Endodermal cell (in vitro differentiated cells): ENCODE data around the gene LARGE1. TPM values are rescaled to one million over a fixed set of nuclear protein-coding genes. Genes with fewer than 3 reads are reported as not detected.

ENCODE experiments used
- DNase-seq: peaks from one replicate; pipeline ENCODE4 v3.0.0-alpha.2; 2017
- H3K27ac ChIP-seq: 2 replicates; pipeline ENCODE4 v1.5.1; 2013; ENCODE audit warnings: mild to moderate bottlenecking, low read depth, low read length, moderate library complexity
- H3K27me3 ChIP-seq: 2 replicates; pipeline ENCODE4 v1.6.1; 2013; ENCODE audit warnings: mild to moderate bottlenecking, low read length, moderate library complexity; ENCODE audit not compliant: insufficient read depth, control insufficient read depth, poor library complexity, severe bottlenecking
- H3K36me3 ChIP-seq: 2 replicates; pipeline ENCODE4 v1.7.0; 2013; ENCODE audit warnings: mild to moderate bottlenecking, low read length, moderate library complexity; ENCODE audit not compliant: control insufficient read depth, insufficient read depth
- H3K4me1 ChIP-seq: one replicate; pipeline ENCODE4 v1.7.0; 2013; ENCODE audit warnings: low read length; ENCODE audit not compliant: control insufficient read depth, insufficient read depth
- H3K4me3 ChIP-seq: 2 replicates; pipeline ENCODE4 v1.5.1; 2013; ENCODE audit warnings: mild to moderate bottlenecking, low read length, moderate library complexity
- H3K9ac ChIP-seq: 2 replicates; pipeline ENCODE4 v1.6.1; 2013; ENCODE audit warnings: mild to moderate bottlenecking, low read length, moderate library complexity; ENCODE audit not compliant: poor library complexity, severe bottlenecking; ENCODE audit errors: extremely low read depth
- H3K9me3 ChIP-seq: 2 replicates; pipeline ENCODE4 v1.6.1; 2013; ENCODE audit warnings: mild to moderate bottlenecking, low read length, moderate library complexity; ENCODE audit not compliant: control insufficient read depth
- H3K27ac Mint-ChIP-seq: 2 replicates; pipeline ENCODE4 v1.8.0; 2020; ENCODE audit warnings: mixed read lengths
- H3K27me3 Mint-ChIP-seq: 2 replicates; pipeline ENCODE4 v1.8.0; 2021; ENCODE audit warnings: mild to moderate bottlenecking, mixed read lengths; ENCODE audit not compliant: insufficient read depth
- H3K36me3 Mint-ChIP-seq: 2 replicates; pipeline ENCODE4 v1.8.0; 2020; ENCODE audit warnings: low read depth, mixed read lengths
- H3K4me1 Mint-ChIP-seq: 2 replicates; pipeline ENCODE4 v1.8.0; 2020; ENCODE audit warnings: mixed read lengths
- H3K4me3 Mint-ChIP-seq: 2 replicates; pipeline ENCODE4 v1.8.0; 2020; ENCODE audit warnings: mild to moderate bottlenecking, moderate library complexity, mixed read lengths
- H3K9me3 Mint-ChIP-seq: 2 replicates; pipeline ENCODE4 v1.8.0; 2020; ENCODE audit warnings: mild to moderate bottlenecking, mixed read lengths
- WGBS, 2 experiments: methylation state at CpG; one replicate each; pipeline versions ENCODE4 v1.1.5 to v1.1.7; 2013; ENCODE audit warnings: missing lambda C conversion rate in 2 of 2, mixed read lengths in 1 of 2; ENCODE audit not compliant: insufficient coverage in 1 of 2, insufficient read length in 1 of 2; 5-methylcytosine and 5-hydroxymethylcytosine counted together
- total RNA-seq, 2 donors: library from RNA; stranded (reverse); fragmentation: NEBNext Ultra II Directional in 1 of 2; extraction: Animal tissue kit (Norgen Biotek cat#: 25700) in 1 of 2; gene quantifications; 2 replicates in 1 of 2; 3 replicates in 1 of 2; pipeline ENCODE4 v1.2.1, GENCODE V29; 2021
- TF ChIP-seq, protein P1 (sequence below): fragments of 200-600 bp; sonication (generic); conservative IDR thresholded peaks from 2 replicates; pipeline ENCODE4 v1.5.0; 2021; ENCODE audit warnings: antibody characterized with exemption, mild to moderate bottlenecking

Gene LARGE1
- total RNA-seq, 2 donors from 2014 or later, result 17.5 to 24.3 TPM

GRCh38 chr22:33357981-33358399, 562.3 kb downstream of the LARGE1 start:
- WGBS, 2 experiments, result 96 to 100% methylated on average over 3 to 4 of the region's 4 CpGs

GRCh38 chr22:33354928-33355327, 565.3 kb downstream of the LARGE1 start:
- no peak overlapping the region for H3K4me3 Mint-ChIP-seq

More at GRCh38 chr22:33357981-33358399, 562.3 kb downstream of the LARGE1 start:
- Histone ChIP-seq H3K4me1 (no peaks in the 10 kb centered on the region), H3K27me3 (no peaks in the 10 kb centered on the region), H3K9me3 (no peaks in the 10 kb centered on the region), H3K9ac (no peak overlapping the region), H3K4me3 (no peak overlapping the region), H3K27ac (no peak overlapping the region), H3K36me3 (no peaks in the 10 kb centered on the region)
- peaks cover 3% of the 10 kb centered on the region for H3K9me3 Mint-ChIP-seq
- H3K36me3 Mint-ChIP-seq, result peaks cover 5% of the 10 kb centered on the region
- peaks cover 1% of the 10 kb centered on the region for H3K27me3 Mint-ChIP-seq
- TF ChIP-seq, protein P1, sequence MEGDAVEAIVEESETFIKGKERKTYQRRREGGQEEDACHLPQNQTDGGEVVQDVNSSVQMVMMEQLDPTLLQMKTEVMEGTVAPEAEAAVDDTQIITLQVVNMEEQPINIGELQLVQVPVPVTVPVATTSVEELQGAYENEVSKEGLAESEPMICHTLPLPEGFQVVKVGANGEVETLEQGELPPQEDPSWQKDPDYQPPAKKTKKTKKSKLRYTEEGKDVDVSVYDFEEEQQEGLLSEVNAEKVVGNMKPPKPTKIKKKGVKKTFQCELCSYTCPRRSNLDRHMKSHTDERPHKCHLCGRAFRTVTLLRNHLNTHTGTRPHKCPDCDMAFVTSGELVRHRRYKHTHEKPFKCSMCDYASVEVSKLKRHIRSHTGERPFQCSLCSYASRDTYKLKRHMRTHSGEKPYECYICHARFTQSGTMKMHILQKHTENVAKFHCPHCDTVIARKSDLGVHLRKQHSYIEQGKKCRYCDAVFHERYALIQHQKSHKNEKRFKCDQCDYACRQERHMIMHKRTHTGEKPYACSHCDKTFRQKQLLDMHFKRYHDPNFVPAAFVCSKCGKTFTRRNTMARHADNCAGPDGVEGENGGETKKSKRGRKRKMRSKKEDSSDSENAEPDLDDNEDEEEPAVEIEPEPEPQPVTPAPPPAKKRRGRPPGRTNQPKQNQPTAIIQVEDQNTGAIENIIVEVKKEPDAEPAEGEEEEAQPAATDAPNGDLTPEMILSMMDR, result no peak
- no peak for DNase-seq
- H3K27ac Mint-ChIP-seq, result no peak overlapping the region
- H3K4me3 Mint-ChIP-seq, result no peak overlapping the region
- H3K4me1 Mint-ChIP-seq, result no peaks in the 10 kb centered on the region

GRCh38 chr22:33353502-33353901, 566.8 kb downstream of the LARGE1 start:
- Mint-ChIP-seq H3K4me1 (no peaks in the 10 kb centered on the region), H3K27ac (no peak overlapping the region), H3K36me3 (peaks cover 8% of the 10 kb centered on the region), H3K4me3 (no peak overlapping the region), H3K9me3 (peaks cover 8% of the 10 kb centered on the region), H3K27me3 (no peaks in the 10 kb centered on the region)
- no peak overlapping the region for H3K27ac ChIP-seq
- no peaks in the 10 kb centered on the region for H3K4me1 ChIP-seq
- TF ChIP-seq, protein P1, result no peak
- H3K9me3 ChIP-seq, result no peaks in the 10 kb centered on the region
- no peaks in the 10 kb centered on the region for H3K27me3 ChIP-seq
- 88 to 96% methylated on average over 4 of the region's 4 CpGs for whole genome bisulfite sequencing, 2 experiments
- H3K9ac ChIP-seq, result no peak overlapping the region
- no peaks in the 10 kb centered on the region for H3K36me3 ChIP-seq
- H3K4me3 ChIP-seq, result no peak overlapping the region
- no peak for DNase-seq

More at GRCh38 chr22:33354928-33355327, 565.3 kb downstream of the LARGE1 start:
- Mint-ChIP-seq H3K27me3 (no peaks in the 10 kb centered on the region), H3K9me3 (peaks cover 1% of the 10 kb centered on the region), H3K36me3 (peaks cover 3% of the 10 kb centered on the region), H3K27ac (no peak overlapping the region), H3K4me1 (no peaks in the 10 kb centered on the region)
- TF ChIP-seq, protein P1, result no peak
- 94 to 100% methylated on average over 1 of the region's 1 CpG for WGBS, 2 experiments
- Histone ChIP-seq H3K4me3 (no peak overlapping the region), H3K9me3 (no peaks in the 10 kb centered on the region), H3K27me3 (no peaks in the 10 kb centered on the region), H3K4me1 (no peaks in the 10 kb centered on the region), H3K36me3 (no peaks in the 10 kb centered on the region), H3K9ac (no peak overlapping the region), H3K27ac (no peak overlapping the region)
- no peak for DNase-seq
